Central memory CD8-positive, alpha-beta T cell (primary cell): ENCODE measurements around the gene CACNA1S.

Experiments used
- ATAC-seq: fragments of 150-1000 bp; cut with Tn5 transposase; replicated peaks from 2 replicates; pipeline ENCODE4 v1.10.0; 2022; ENCODE audit warnings: mild to moderate bottlenecking, moderate FRiP score, moderate number of reproducible peaks; ENCODE audit not compliant: poor library complexity, severe bottlenecking; ENCODE audit errors: extremely low read depth
- DNase-seq, 2 donors: peaks; one replicate each; pipeline ENCODE4 v3.0.0; 2021; ENCODE audit warnings: low spot score in 2 of 2
- H3K27ac Mint-ChIP-seq: one replicate; pipeline ENCODE4 v1.8.0; 2022; ENCODE audit warnings: low read depth, mild to moderate bottlenecking, moderate library complexity, mixed read lengths
- H3K27me3 Mint-ChIP-seq: one replicate; pipeline ENCODE4 v1.8.0; 2022; ENCODE audit warnings: mixed read lengths
- H3K36me3 Mint-ChIP-seq: one replicate; pipeline ENCODE4 v1.8.0; 2022; ENCODE audit warnings: mild to moderate bottlenecking, moderate library complexity, mixed read lengths; ENCODE audit not compliant: insufficient read depth
- H3K4me1 Mint-ChIP-seq: one replicate; pipeline ENCODE4 v1.8.0; 2022; ENCODE audit warnings: mixed read lengths
- H3K4me3 Mint-ChIP-seq: one replicate; pipeline ENCODE4 v1.8.0; 2022; ENCODE audit warnings: mild to moderate bottlenecking, moderate library complexity, mixed read lengths
- H3K9me3 Mint-ChIP-seq: one replicate; pipeline ENCODE4 v1.8.0; 2022; ENCODE audit warnings: mixed read lengths

Gene CACNA1S

DNA sequence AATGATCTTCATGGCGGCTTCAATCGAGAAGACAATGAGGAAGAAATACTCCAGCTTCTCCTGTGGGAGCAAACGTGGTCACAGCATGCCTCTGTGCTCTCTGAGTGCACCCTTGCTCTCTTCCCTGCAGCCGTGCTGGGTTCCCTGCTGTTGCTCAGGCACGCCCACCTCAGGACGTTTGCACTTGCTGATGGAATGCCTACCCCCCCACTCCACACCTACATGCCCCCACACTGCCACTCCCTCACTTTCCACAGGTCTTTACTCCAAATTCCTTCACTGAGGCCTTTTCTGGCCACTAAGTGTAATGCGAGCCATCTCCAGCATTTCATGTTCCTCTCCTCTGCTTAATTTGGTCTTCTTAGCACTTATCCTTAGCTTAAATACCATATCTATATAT is 18.3 kb downstream of the CACNA1S start:
- no peak for DNase-seq
- peaks cover 3% of the 10 kb centered on the region for H3K36me3 Mint-ChIP-seq
- H3K4me3 Mint-ChIP-seq, result no peak overlapping the region
- peaks cover 10% of the 10 kb centered on the region for H3K27me3 Mint-ChIP-seq
- no peak overlapping the region for H3K27ac Mint-ChIP-seq
- H3K9me3 Mint-ChIP-seq, result no peaks in the 10 kb centered on the region
- ATAC-seq, result no peak
- H3K4me1 Mint-ChIP-seq, result no peaks in the 10 kb centered on the region

GRCh38 chr1:201093561-201093960 is 18.7 kb downstream of the CACNA1S start:
- H3K4me1 Mint-ChIP-seq, result no peaks in the 10 kb centered on the region
- peaks cover 3% of the 10 kb centered on the region for H3K36me3 Mint-ChIP-seq
- H3K9me3 Mint-ChIP-seq, result no peaks in the 10 kb centered on the region
- DNase-seq (no peak), ATAC-seq (no peak)
- peaks cover 11% of the 10 kb centered on the region for H3K27me3 Mint-ChIP-seq
- H3K4me3 Mint-ChIP-seq, result no peak overlapping the region
- no peak overlapping the region for H3K27ac Mint-ChIP-seq

- no peak for DNase-seq
- no peak overlapping the region for H3K4me3 Mint-ChIP-seq
- peaks cover 3% of the 10 kb centered on the region for H3K36me3 Mint-ChIP-seq
- ATAC-seq, result no peak
- no peaks in the 10 kb centered on the region for H3K9me3 Mint-ChIP-seq
- H3K27me3 Mint-ChIP-seq, result peaks cover 19% of the 10 kb centered on the region
- no peaks in the 10 kb centered on the region for H3K4me1 Mint-ChIP-seq
- no peak overlapping the region for H3K27ac Mint-ChIP-seq
These were observed 19.5 kb downstream of the CACNA1S start for GRCh38 chr1:201092738-201093137.

DNA sequence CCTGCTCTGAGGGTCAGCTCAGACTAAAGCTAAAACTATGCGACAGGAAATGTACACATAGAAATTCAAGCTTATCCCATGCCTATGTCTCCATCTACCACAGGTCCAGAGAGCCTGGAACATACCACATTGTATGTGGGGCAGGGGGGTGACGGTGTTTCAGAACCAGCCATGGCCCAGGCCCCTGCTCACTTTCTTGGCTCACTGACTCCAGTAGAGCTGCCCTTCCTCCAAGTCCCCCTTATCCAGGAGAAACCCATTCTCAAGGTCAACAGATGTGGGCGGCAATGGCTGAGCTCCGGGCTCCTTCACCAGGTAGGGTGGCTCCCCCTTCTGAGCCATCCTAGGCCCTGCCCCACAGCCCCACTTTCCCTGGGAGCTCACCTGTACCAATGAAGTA is 21.0 kb downstream of the CACNA1S start:
- H3K4me3 Mint-ChIP-seq, result no peak overlapping the region
- ATAC-seq (no peak), DNase-seq (no peak)
- peaks cover 1% of the 10 kb centered on the region for H3K36me3 Mint-ChIP-seq
- H3K27me3 Mint-ChIP-seq, result peaks cover 28% of the 10 kb centered on the region
- H3K9me3 Mint-ChIP-seq, result no peaks in the 10 kb centered on the region
- no peaks in the 10 kb centered on the region for H3K4me1 Mint-ChIP-seq
- no peak overlapping the region for H3K27ac Mint-ChIP-seq

GRCh38 chr1:201090541-201090940 is 21.7 kb downstream of the CACNA1S start:
- ATAC-seq, result no peak
- H3K36me3 Mint-ChIP-seq, result peaks cover 1% of the 10 kb centered on the region
- DNase-seq, result no peak
- H3K27me3 Mint-ChIP-seq, result peaks cover 34% of the 10 kb centered on the region
- H3K4me3 Mint-ChIP-seq, result no peak overlapping the region
- no peaks in the 10 kb centered on the region for H3K4me1 Mint-ChIP-seq
- H3K27ac Mint-ChIP-seq, result no peak overlapping the region
- H3K9me3 Mint-ChIP-seq, result no peaks in the 10 kb centered on the region

DNA sequence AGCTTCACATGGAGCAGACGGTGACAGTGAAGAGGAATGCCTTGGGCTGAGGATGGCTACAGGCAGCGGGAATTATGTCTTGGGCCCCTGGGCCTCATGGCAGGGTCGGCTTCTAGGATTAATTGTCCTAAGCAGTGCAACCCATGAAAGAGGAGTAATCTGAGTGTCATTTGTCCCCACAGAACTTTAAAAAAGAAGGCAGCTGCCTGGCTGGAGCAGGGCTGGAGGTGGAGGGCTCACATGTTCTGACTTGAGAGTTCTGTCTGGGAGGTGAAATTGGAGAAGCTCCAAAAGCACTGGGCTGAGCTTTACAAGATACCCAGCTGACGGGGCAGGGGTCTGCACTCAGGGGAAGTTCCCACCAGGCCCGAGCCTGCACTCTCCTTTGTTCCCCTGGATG is 22.6 kb downstream of the CACNA1S start:
- DNase-seq (no peak), ATAC-seq (no peak)
- Mint-ChIP-seq H3K36me3 (peaks cover 1% of the 10 kb centered on the region), H3K9me3 (no peaks in the 10 kb centered on the region), H3K27ac (no peak overlapping the region), H3K4me3 (no peak overlapping the region), H3K4me1 (no peaks in the 10 kb centered on the region), H3K27me3 (peaks cover 44% of the 10 kb centered on the region)

- ATAC-seq, result no peak
- Mint-ChIP-seq H3K27ac (no peak overlapping the region), H3K9me3 (no peaks in the 10 kb centered on the region), H3K4me3 (no peak overlapping the region), H3K4me1 (no peaks in the 10 kb centered on the region), H3K27me3 (peaks cover 50% of the 10 kb centered on the region), H3K36me3 (peaks cover 1% of the 10 kb centered on the region)
- no peak for DNase-seq
These were observed 23.2 kb downstream of the CACNA1S start for GRCh38 chr1:201088901-201089525.

GRCh38 chr1:201088395-201088794 is 23.8 kb downstream of the CACNA1S start:
- H3K9me3 Mint-ChIP-seq, result no peaks in the 10 kb centered on the region
- H3K36me3 Mint-ChIP-seq, result no peaks in the 10 kb centered on the region
- DNase-seq (no peak), ATAC-seq (no peak)
- no peaks in the 10 kb centered on the region for H3K4me1 Mint-ChIP-seq
- no peak overlapping the region for H3K4me3 Mint-ChIP-seq
- peaks cover 50% of the 10 kb centered on the region for H3K27me3 Mint-ChIP-seq
- H3K27ac Mint-ChIP-seq, result no peak overlapping the region

- H3K27ac Mint-ChIP-seq, result no peak overlapping the region
- H3K36me3 Mint-ChIP-seq, result no peaks in the 10 kb centered on the region
- H3K4me1 Mint-ChIP-seq, result no peaks in the 10 kb centered on the region
- H3K27me3 Mint-ChIP-seq, result peaks cover 40% of the 10 kb centered on the region
- ATAC-seq (no peak), DNase-seq (no peak)
- no peaks in the 10 kb centered on the region for H3K9me3 Mint-ChIP-seq
- H3K4me3 Mint-ChIP-seq, result no peak overlapping the region
These were observed 26.1 kb downstream of the CACNA1S start for GRCh38 chr1:201085902-201086735.

GRCh38 chr1:201084295-201084694 is 27.9 kb downstream of the CACNA1S start:
- Mint-ChIP-seq H3K4me1 (no peaks in the 10 kb centered on the region), H3K4me3 (no peak overlapping the region), H3K9me3 (no peaks in the 10 kb centered on the region), H3K36me3 (no peaks in the 10 kb centered on the region), H3K27me3 (peaks cover 40% of the 10 kb centered on the region), H3K27ac (no peak overlapping the region)
- no peak for DNase-seq
- no peak for ATAC-seq

GRCh38 chr1:201083741-201084140 is 28.5 kb downstream of the CACNA1S start:
- Mint-ChIP-seq H3K36me3 (no peaks in the 10 kb centered on the region), H3K27me3 (peaks cover 42% of the 10 kb centered on the region), H3K4me3 (no peak overlapping the region), H3K9me3 (no peaks in the 10 kb centered on the region), H3K27ac (no peak overlapping the region), H3K4me1 (no peaks in the 10 kb centered on the region)
- no peak for ATAC-seq
- DNase-seq, result no peak

- no peak for DNase-seq
- no peak overlapping the region for H3K27ac Mint-ChIP-seq
These were observed 32.1 kb downstream of the CACNA1S start for GRCh38 chr1:201080135-201080534.

DNA sequence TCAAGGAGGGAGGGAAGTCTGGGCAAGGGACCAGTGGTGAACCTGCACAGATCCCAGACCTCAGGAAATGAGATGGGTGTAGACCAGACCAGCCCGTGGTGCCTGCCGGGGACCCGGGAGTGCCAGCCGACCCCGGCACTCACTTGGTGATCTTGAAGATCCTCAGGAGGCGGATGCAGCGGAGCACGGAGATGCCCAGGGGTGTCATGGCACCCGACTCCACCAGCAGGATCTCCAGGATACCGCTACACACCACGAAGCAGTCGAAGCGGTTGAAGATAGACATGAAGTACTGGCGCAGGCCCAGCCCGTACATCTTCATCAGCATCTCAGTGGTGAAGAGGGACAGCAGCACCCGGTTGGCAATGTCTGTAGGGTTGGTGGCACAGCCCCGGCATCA is 34.5 kb downstream of the CACNA1S start:
- H3K4me3 Mint-ChIP-seq, result no peak overlapping the region
- peaks cover 9% of the 10 kb centered on the region for H3K27me3 Mint-ChIP-seq
- no peak for DNase-seq
- no peaks in the 10 kb centered on the region for H3K4me1 Mint-ChIP-seq
- no peaks in the 10 kb centered on the region for H3K36me3 Mint-ChIP-seq
- ATAC-seq, result no peak
- no peak overlapping the region for H3K27ac Mint-ChIP-seq
- H3K9me3 Mint-ChIP-seq, result no peaks in the 10 kb centered on the region

More at GRCh38 chr1:201080135-201080534, 32.1 kb downstream of the CACNA1S start:
- no peak for ATAC-seq
- Mint-ChIP-seq H3K27me3 (peaks cover 20% of the 10 kb centered on the region), H3K4me1 (no peaks in the 10 kb centered on the region), H3K9me3 (no peaks in the 10 kb centered on the region), H3K4me3 (no peak overlapping the region), H3K36me3 (no peaks in the 10 kb centered on the region)
